GM13976 (cell line): Measurements from ENCODE around the gene KDM3B.

Experiments
- DNase-seq: peaks from one replicate; pipeline ENCODE4 v3.0.0; 2012; ENCODE audit warnings: low spot score
- CTCF ChIP-seq: IDR thresholded peaks from 2 replicates; pipeline ENCODE4 v1.5.1; 2012; ENCODE audit warnings: borderline replicate concordance, mild to moderate bottlenecking; ENCODE audit not compliant: insufficient read depth; ENCODE audit errors: extremely low read depth, missing control alignments, control extremely low read depth
- in situ Hi-C: fragments of 300-500 bp; cut with MboI; formaldehyde crosslinking; loops from one replicate; pipeline ENCODE4 v1.12.0; 2022; ENCODE audit warnings: low sequenced_read_pairs, mixed read lengths, inconsistent platforms; ENCODE audit not compliant: unreplicated experiment

KDM3B gene

GRCh38 chr5:138338411-138339090, 13.9 kb upstream of the KDM3B start:
- no peak for DNase-seq
- in situ Hi-C loops: no loop called here

GRCh38 chr5:138339091-138339456, 13.4 kb upstream of the KDM3B start:
- DNase-seq: no peak
- in situ Hi-C loops: no loop called here
- no peak for TF ChIP-seq CTCF

More at GRCh38 chr5:138338411-138339090, 13.9 kb upstream of the KDM3B start:
- no peak for TF ChIP-seq CTCF

GRCh38 chr5:138339464-138339863, 13.0 kb upstream of the KDM3B start:
- TF ChIP-seq CTCF: no peak
- in situ Hi-C loops: no loop called here
- DNase-seq: no peak

GRCh38 chr5:138340008-138340407, 12.5 kb upstream of the KDM3B start:
- no peak for TF ChIP-seq CTCF
- in situ Hi-C loops: no loop called here
- DNase-seq: no peak

DNA sequence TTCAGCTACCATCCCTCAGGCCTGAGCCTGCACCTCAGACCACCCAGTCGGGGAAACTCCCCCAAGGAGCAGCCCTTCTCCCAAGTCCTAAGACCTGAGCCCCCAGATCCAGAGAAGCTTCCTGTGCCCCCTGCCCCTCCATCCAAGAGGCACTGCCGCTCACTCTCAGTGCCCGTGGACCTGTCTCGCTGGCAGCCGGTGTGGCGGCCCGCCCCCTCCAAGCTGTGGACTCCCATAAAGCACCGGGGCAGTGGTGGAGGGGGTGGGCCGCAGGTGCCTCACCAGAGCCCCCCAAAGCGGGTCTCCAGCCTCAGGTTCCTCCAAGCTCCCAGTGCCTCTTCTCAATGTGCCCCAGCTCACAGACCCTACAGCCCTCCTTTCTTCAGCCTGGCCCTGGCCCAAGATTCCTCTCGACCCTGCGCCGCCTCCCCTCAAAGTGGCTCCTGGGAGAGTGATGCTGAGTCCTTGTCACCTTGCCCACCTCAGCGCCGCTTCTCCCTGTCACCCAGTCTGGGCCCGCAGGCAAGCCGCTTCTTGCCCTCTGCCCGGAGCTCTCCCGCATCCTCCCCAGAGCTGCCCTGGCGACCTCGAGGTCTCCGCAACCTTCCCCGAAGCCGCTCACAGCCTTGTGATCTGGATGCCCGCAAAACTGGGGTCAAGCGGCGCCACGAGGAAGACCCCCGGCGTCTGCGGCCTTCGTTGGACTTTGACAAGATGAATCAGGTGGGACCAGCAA, 7.4 kb upstream of the KDM3B start:
- in situ Hi-C loops: no loop called here
- TF ChIP-seq CTCF: no peak
- no peak for DNase-seq

DNA sequence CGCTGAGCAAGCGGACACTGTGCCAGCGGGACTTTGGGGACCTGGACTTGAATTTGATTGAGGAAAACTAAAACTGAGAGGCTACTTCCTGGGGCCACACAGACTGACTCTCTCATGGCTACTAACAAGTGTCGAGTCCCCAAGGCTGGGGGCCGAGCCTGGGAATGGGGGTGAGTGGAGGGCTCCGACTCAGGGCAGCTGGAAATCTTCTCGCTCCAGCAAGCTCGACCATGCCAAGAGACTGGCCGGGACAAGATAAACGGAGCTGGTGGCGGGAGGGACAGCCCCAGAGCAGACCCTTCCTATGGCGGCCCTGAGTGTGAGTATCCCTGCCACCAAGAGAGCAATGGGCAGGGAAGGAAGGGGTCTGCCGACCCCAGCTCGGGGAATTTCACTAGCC, 5.6 kb upstream of the KDM3B start:
- TF ChIP-seq CTCF: no peak
- DNase-seq: no peak
- in situ Hi-C loops: no loop called here
